Measurements from ENCODE around the gene LLGL2. TPM values are rescaled to one million over a fixed set of nuclear protein-coding genes. Genes with fewer than 3 reads are reported as not detected.

The LLGL2 gene
- total and polyA plus RNA-seq, 10 donors = 28.6 to 153 (median 80.0) TPM

- intact Hi-C loops (cut with DNase I; ENCODE audit: low total_unique reads) = no loop called here
- Histone ChIP-seq H3K9me3 (no peaks in the 10 kb centered on the region), H3K27me3 (replicated peaks in 1 of 7) (no peaks in the 10 kb centered on the region), H3K36me3 (peaks cover 0 to 84% (median 65%) of the 10 kb centered on the region in 6 donors), H3K4me1 (no peaks in the 10 kb centered on the region), H3K27ac (no peak overlapping the region), H3K4me3 (no peak overlapping the region)
- WGBS, 5 donors = 86 to 94% (median 92%) methylated on average over 6 to 27 of the region's 27 CpGs
- no peak for DNase-seq
- TF ChIP-seq POLR2AphosphoS5 (IDR thresholded peaks at IDR 0.05) (peak in 1 of 3 donors; percentile 43), CTCF (IDR thresholded peaks at IDR 0.05 in 8 of 11, conservative IDR thresholded peaks at IDR 0.05 in 3 of 11) (no peak)
These were observed 87.6 kb downstream of the LLGL2 start for GRCh38 chr17:75612906-75613626.

GRCh38 chr17:75614006-75614405, 88.5 kb downstream of the LLGL2 start:
- Histone ChIP-seq H3K27me3 (replicated peaks in 1 of 7) (no peaks in the 10 kb centered on the region), H3K4me3 (no peak overlapping the region), H3K27ac (no peak overlapping the region), H3K9me3 (no peaks in the 10 kb centered on the region), H3K4me1 (no peaks in the 10 kb centered on the region), H3K36me3 (peaks cover 0 to 94% (median 75%) of the 10 kb centered on the region in 6 donors)
- whole genome bisulfite sequencing, 5 donors = 84 to 94% (median 90%) methylated on average over 6 to 12 of the region's 12 CpGs
- intact Hi-C loops (cut with DNase I; ENCODE audit: low total_unique reads) = no loop called here
- no peak for DNase-seq
- TF ChIP-seq CTCF (IDR thresholded peaks at IDR 0.05 in 8 of 11, conservative IDR thresholded peaks at IDR 0.05 in 3 of 11) (no peak), POLR2AphosphoS5 (IDR thresholded peaks at IDR 0.05) (no peak), POLR2A (IDR thresholded peaks at IDR 0.05) (no peak)

- Histone ChIP-seq H3K27me3 (replicated peaks in 1 of 7) (no peaks in the 10 kb centered on the region), H3K9me3 (no peaks in the 10 kb centered on the region), H3K27ac (no peak overlapping the region), H3K36me3 (peaks cover 0 to 100% (median 82%) of the 10 kb centered on the region in 6 donors), H3K4me3 (no peak overlapping the region), H3K4me1 (no peaks in the 10 kb centered on the region)
- DNase-seq = no peak
- 79 to 97% (median 92%) methylated on average over 9 to 19 of the region's 19 CpGs for WGBS, 5 donors
- no peak for TF ChIP-seq POLR2A (IDR thresholded peaks at IDR 0.05)
- TF ChIP-seq CTCF (IDR thresholded peaks at IDR 0.05 in 8 of 11, conservative IDR thresholded peaks at IDR 0.05 in 3 of 11) = no peak
- no peak for TF ChIP-seq POLR2AphosphoS5 (IDR thresholded peaks at IDR 0.05)
- intact Hi-C loops (cut with DNase I; ENCODE audit: low total_unique reads) = no loop called here
These were observed 89.2 kb downstream of the LLGL2 start for GRCh38 chr17:75614556-75615270.

- H3K36me3 ChIP-seq = peaks cover 0 to 100% (median 88%) of the 10 kb centered on the region in 6 donors
- 90 to 100% (median 97%) methylated on average over 2 to 11 of the region's 11 CpGs for WGBS, 5 donors
- no peaks in the 10 kb centered on the region for H3K4me1 ChIP-seq
- no peak for TF ChIP-seq CTCF (IDR thresholded peaks at IDR 0.05 in 8 of 11, conservative IDR thresholded peaks at IDR 0.05 in 3 of 11)
- TF ChIP-seq POLR2A (IDR thresholded peaks at IDR 0.05) = no peak
- peak in 1 of 3 donors; percentile 24 for TF ChIP-seq POLR2AphosphoS5 (IDR thresholded peaks at IDR 0.05)
- H3K27ac ChIP-seq = no peak overlapping the region
- no peak overlapping the region for H3K4me3 ChIP-seq
- H3K9me3 ChIP-seq = no peaks in the 10 kb centered on the region
- no peaks in the 10 kb centered on the region for H3K27me3 ChIP-seq (replicated peaks in 1 of 7)
- intact Hi-C loops (cut with DNase I; ENCODE audit: low total_unique reads) = no loop called here
- DNase-seq = no peak
These were observed 89.8 kb downstream of the LLGL2 start for GRCh38 chr17:75615301-75615700.
